Activated CD8-positive, alpha-beta memory T cell treated with anti-CD3 and anti-CD28 coated beads, Interleukin-2, amount 50 U/mL, for 1 hour (primary cell): ENCODE data around the gene ZBTB3.
"Not testable (repeated sequence)": the region's sequence is repeated elsewhere in the genome, so short reads cannot be mapped to it uniquely, and the experiment has no call there.

Experiments used
- DNase-seq: peaks from one replicate; pipeline ENCODE4 v3.0.0-alpha.2; 2020; ENCODE audit errors: extremely low read depth

Gene ZBTB3

DNA sequence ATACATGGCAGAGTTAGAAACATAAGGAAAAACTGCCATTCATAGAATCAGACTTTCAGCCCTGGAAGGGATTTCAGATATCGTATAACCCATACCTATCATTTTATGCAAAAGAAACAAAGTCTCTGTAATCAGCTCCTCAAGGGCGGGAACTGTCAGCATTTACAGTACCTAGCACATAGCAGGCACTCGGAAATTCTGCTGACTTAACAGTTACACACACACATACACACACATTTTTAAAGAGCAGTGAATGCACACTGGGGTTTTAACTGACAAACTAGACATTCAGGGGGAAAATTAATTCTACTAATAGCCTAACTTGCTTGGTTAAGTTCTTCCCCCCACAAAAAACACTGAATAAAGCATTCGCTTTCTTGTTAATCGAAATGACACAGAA lies 37.8 kb downstream of the ZBTB3 start:
- DNase-seq, result no peak

GRCh38 chr11:62715150-62716130 lies 38.5 kb downstream of the ZBTB3 start:
- no peak for DNase-seq

DNA sequence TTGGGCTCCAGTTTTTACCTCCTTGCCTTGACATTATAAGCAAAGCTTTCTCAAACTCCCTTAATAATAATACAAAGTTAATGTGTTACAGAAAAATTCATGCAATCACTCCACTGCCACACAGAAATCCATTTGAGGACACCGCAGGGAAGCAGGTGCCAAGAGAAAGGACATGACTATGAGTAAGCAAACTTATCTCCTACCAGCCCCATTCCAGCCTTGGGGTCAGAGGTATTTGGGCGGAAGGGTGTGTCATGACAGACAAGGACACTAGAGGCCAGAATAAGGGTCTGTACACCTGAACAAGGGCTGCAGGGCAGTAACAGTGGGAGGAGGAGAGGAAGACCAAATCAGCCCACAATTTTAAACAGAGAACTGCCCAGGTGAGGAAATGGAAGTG lies 40.6 kb downstream of the ZBTB3 start:
- DNase-seq, result no peak

DNA sequence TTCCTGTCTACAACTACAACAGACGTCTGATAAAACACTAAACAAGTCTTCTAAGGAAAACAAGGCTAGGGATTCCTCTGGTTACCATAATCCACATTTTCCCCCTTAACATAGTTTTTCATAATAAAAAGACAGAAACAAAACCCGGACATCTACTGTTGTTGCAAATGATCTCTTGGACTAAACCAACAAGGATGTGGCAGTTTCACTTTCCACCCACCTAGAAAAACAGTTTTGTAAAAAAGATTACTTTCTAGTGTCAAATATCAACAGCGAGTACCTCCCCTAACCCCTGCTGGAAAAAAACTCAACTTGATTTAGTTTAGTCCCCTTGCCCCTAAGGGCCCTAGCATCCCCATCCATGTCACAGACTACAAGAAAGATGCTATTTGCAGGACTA lies 41.1 kb downstream of the ZBTB3 start:
- DNase-seq, result no peak

GRCh38 chr11:62712276-62712812 lies 41.6 kb downstream of the ZBTB3 start:
- no peak for DNase-seq

DNA sequence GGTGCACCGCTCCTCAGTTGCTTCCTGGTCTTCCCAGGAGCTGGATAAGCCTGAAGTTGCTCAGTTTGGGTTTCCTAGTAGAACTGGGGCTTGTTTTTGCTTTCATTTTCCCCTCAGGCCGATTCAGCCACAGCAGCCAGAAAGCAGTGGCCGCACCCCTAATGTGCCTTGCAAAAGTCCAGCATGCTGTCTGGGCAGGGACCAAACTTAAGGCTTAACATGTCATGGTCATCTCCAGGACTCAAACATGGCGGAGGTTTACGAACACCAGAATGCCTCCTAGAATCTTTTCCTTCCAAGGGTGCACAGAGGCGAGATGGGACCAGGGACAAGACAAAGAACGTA lies 44.0 kb downstream of the ZBTB3 start:
- no peak for DNase-seq

DNA sequence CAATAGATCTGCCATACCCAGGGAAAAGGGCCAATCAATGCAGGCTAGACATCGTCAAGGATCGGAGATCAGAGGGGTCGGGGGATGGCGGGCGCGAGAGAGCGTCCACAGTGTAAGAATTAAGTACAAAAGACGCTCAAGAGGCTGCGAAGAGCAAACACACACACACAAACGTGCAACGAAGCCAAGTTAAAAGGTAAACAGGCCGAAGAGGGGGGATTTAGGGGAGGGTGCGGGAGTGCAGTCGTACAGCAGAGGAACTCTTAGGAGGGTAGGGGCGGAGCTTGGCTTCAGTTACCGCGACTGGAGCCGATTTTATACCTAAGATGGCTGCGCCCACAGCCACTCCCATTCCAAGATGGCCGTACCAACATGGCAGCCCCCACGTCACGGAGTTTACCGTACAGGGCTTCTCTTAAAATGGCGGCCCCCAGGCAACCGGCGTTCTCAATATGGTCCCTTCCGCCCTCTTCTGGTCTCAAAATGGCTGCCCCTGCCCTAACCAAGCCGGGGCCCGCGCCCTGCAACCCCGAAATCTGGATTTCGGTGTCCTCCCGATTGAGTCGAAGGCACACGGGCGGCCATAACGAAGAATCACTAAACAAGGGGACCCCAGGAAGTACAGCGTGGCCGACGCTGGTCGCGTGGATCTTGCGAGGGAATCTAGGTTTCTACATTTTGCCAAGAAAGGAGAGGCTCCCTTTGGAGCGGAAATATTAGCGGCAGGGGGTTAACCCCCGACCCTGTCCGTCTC lies 44.5 kb downstream of the ZBTB3 start:
- DNase-seq, result peak; percentile 94

DNA sequence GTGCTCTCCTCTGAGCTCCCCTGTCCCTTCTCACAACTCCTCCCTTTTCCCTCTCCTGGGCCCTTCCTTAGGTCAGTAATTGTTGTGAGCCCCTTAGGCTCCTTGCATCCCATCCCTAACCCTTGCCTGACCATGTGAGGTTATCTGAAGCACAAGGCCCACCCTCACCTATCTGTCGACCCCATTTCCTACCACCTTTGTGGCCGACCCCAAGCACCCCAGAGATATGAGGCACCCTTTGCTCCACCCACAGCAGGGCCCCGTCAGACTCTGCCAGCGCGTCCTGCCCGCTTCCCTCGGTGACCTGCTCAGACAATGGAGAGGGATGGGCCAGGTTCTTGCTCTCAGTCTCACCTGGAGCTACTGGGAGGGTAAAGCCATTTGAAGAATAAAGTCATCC lies 45.2 kb downstream of the ZBTB3 start:
- DNase-seq, result no peak

DNA sequence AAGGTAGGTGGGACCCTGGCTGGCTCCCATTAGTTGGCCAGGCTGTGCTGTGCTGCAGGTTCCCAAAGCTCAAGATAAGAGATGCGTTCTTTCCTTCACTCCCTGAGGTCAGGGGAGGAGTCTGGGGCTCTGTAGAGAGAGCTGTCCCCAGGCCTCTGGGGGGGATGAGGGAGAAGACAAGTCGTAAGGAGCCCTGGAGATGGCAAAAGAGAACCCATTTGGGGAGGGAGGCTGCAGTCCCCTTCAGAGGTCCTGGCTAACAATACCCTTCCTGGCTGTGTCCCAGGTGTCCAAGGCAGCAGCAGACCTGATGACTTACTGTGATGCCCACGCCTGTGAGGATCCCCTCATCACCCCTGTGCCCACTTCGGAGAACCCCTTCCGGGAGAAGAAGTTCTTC lies 45.6 kb downstream of the ZBTB3 start:
- DNase-seq, result no peak

GRCh38 chr11:62707277-62707861 lies 46.6 kb downstream of the ZBTB3 start, which contains the start of the genes BSCL2 and GNG3:
BSCL2 (minus strand) TSS chr11:62707424; CDS start chr11:62707195, 229 bp downstream.
GNG3 (plus strand) TSS chr11:62707676; CDS start chr11:62708296, 620 bp downstream.
- DNase-seq, result no peak

DNA sequence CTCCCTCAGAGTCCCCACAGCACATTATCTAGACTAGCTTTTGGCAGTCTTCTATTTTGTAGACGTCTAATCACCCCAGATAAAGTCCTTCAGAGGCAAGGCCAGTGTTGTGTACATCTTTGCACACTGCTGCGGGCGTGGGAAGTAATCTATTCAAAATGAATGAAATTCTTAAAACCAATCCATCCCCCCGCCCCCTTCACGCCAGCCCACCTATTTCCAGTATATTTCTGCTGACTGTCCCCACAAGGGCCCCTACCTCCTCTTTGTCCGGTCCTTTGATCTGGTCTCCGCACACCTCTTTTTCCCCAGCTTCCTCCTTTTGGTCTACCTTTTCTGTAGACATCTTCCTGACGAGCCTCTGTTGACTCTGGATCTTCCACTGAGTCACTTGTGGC lies 47.1 kb downstream of the ZBTB3 start:
- DNase-seq, result no peak

- DNase-seq, result peak; percentile 87
These were observed 47.8 kb downstream of the ZBTB3 start for GRCh38 chr11:62705880-62706849.

- no peak for DNase-seq
These were observed 48.5 kb downstream of the ZBTB3 start for GRCh38 chr11:62705413-62705812.

DNA sequence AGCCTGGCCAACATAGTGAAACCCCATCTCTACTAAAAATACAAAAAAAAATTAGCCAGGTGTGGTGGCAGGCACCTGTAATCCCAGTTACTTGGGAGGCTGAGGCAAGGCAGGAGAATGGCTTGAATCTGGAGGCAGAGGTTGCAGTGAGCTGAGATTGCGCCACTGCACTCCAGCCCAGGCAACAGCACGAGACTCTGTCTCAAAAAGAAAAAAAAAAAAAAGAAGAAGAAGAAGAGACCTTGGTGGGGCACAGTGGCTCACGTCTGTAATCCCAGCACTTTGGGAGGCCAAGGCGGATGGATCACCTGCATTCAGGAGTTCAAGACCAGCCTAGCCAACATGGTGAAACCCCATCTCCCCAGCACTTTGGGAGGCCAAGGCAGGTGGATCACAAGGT lies 50.0 kb downstream of the ZBTB3 start:
- DNase-seq, result not testable (repeated sequence)

GRCh38 chr11:62702246-62702645 lies 51.7 kb downstream of the ZBTB3 start:
- DNase-seq, result no peak
